ENCODE data around the gene KIF5C.
A peak's percentile ranks its signal among the peaks of the same experiment; 100 is the strongest.

KIF5C gene

GRCh38 chr2:148966438-148966758 lies 91.4 kb downstream of the KIF5C start:
- H3K27me3 ChIP-seq (ENCODE audit: control insufficient read depth, insufficient read depth, low read length): no peaks in the 10 kb centered on the region
- no peak overlapping the region for H3K4me3 ChIP-seq (ENCODE audit: low read depth, low read length)
- no peak overlapping the region for H3K4me2 ChIP-seq (ENCODE audit: low read length)
- no peaks in the 10 kb centered on the region for H3K36me3 ChIP-seq (ENCODE audit: control insufficient read depth, insufficient read depth, low read length)
- H3K79me2 ChIP-seq: no peaks in the 10 kb centered on the region
- H3K27ac ChIP-seq: no peak overlapping the region
- no peak overlapping the region for H2AFZ ChIP-seq
- no peak overlapping the region for H3K9ac ChIP-seq
- H3K4me1 ChIP-seq: no peaks in the 10 kb centered on the region
- no peaks in the 10 kb centered on the region for H3K9me3 ChIP-seq (ENCODE audit: control insufficient read depth, low read length)
- no peak for TF ChIP-seq CTCF (IDR thresholded peaks at IDR 0.05)

GRCh38 chr2:148967056-148967455 lies 92.0 kb downstream of the KIF5C start:
- Histone ChIP-seq H3K27ac (no peak overlapping the region), H3K9ac (no peak overlapping the region), H2AFZ (no peak overlapping the region), H3K4me2 (ENCODE audit: low read length) (no peak overlapping the region), H3K36me3 (ENCODE audit: control insufficient read depth, insufficient read depth, low read length) (no peaks in the 10 kb centered on the region), H3K9me3 (ENCODE audit: control insufficient read depth, low read length) (no peaks in the 10 kb centered on the region), H3K4me3 (ENCODE audit: low read depth, low read length) (no peak overlapping the region), H3K27me3 (ENCODE audit: control insufficient read depth, insufficient read depth, low read length) (no peaks in the 10 kb centered on the region), H3K4me1 (no peaks in the 10 kb centered on the region), H3K79me2 (no peaks in the 10 kb centered on the region)
- TF ChIP-seq CTCF (IDR thresholded peaks at IDR 0.05): no peak

GRCh38 chr2:148967578-148967977 lies 92.6 kb downstream of the KIF5C start:
- Histone ChIP-seq H3K4me2 (ENCODE audit: low read length) (no peak overlapping the region), H3K36me3 (ENCODE audit: control insufficient read depth, insufficient read depth, low read length) (no peaks in the 10 kb centered on the region), H3K27ac (no peak overlapping the region), H3K9ac (no peak overlapping the region), H3K4me1 (no peaks in the 10 kb centered on the region), H3K27me3 (ENCODE audit: control insufficient read depth, insufficient read depth, low read length) (no peaks in the 10 kb centered on the region), H3K79me2 (no peaks in the 10 kb centered on the region), H3K4me3 (ENCODE audit: low read depth, low read length) (no peak overlapping the region), H2AFZ (no peak overlapping the region), H3K9me3 (ENCODE audit: control insufficient read depth, low read length) (no peaks in the 10 kb centered on the region)
- no peak for TF ChIP-seq CTCF (IDR thresholded peaks at IDR 0.05)

- H3K27ac ChIP-seq: no peak overlapping the region
- H3K4me3 ChIP-seq (ENCODE audit: low read depth, low read length): no peak overlapping the region
- no peaks in the 10 kb centered on the region for H3K79me2 ChIP-seq
- no peak for TF ChIP-seq CTCF (IDR thresholded peaks at IDR 0.05)
- no peaks in the 10 kb centered on the region for H3K36me3 ChIP-seq (ENCODE audit: control insufficient read depth, insufficient read depth, low read length)
- no peaks in the 10 kb centered on the region for H3K27me3 ChIP-seq (ENCODE audit: control insufficient read depth, insufficient read depth, low read length)
- no peak overlapping the region for H3K4me2 ChIP-seq (ENCODE audit: low read length)
- H3K4me1 ChIP-seq: no peaks in the 10 kb centered on the region
- H2AFZ ChIP-seq: no peak overlapping the region
- H3K9me3 ChIP-seq (ENCODE audit: control insufficient read depth, low read length): no peaks in the 10 kb centered on the region
- peak overlapping the region; percentile 28 for H3K9ac ChIP-seq
Observed at GRCh38 chr2:148968301-148968700, 93.3 kb downstream of the KIF5C start.

- TF ChIP-seq CTCF (IDR thresholded peaks at IDR 0.05): no peak
- H3K36me3 ChIP-seq (ENCODE audit: control insufficient read depth, insufficient read depth, low read length): no peaks in the 10 kb centered on the region
- H3K79me2 ChIP-seq: no peaks in the 10 kb centered on the region
- H3K27ac ChIP-seq: no peak overlapping the region
- H3K27me3 ChIP-seq (ENCODE audit: control insufficient read depth, insufficient read depth, low read length): no peaks in the 10 kb centered on the region
- no peaks in the 10 kb centered on the region for H3K9me3 ChIP-seq (ENCODE audit: control insufficient read depth, low read length)
- H3K9ac ChIP-seq: peak overlapping the region; percentile 28
- no peak overlapping the region for H2AFZ ChIP-seq
- no peak overlapping the region for H3K4me3 ChIP-seq (ENCODE audit: low read depth, low read length)
- no peaks in the 10 kb centered on the region for H3K4me1 ChIP-seq
- no peak overlapping the region for H3K4me2 ChIP-seq (ENCODE audit: low read length)
Observed at GRCh38 chr2:148968776-148969319, 93.8 kb downstream of the KIF5C start.
